Esophagus muscularis mucosa (tissue), 4 donors: ENCODE data around the gene ADCK1. TPM values are rescaled to one million over a fixed set of nuclear protein-coding genes. Genes with fewer than 3 reads are reported as not detected.

ENCODE experiments used
- DNase-seq: peaks from one replicate; pipeline ENCODE4 v3.0.0-alpha.2; 2017; ENCODE audit errors: extremely low spot score
- H3K27ac ChIP-seq, 4 donors: fragments of 200-600 bp; sonication (generic); replicated peaks in 1 of 4; 1 replicate in 3 of 4; 2 replicates in 1 of 4; pipeline ENCODE4 v1.5.1; 2016 to 2019; ENCODE audit warnings: mild to moderate bottlenecking in 1 of 4
- H3K27me3 ChIP-seq, 4 donors: fragments of 200-600 bp; sonication (generic); one replicate each; pipeline versions ENCODE4 v1.5.1 to v1.6.0; 2016 to 2019
- H3K36me3 ChIP-seq, 4 donors: fragments of 200-600 bp; sonication (generic); one replicate each; pipeline ENCODE4 v1.5.1; 2016 to 2019
- H3K4me1 ChIP-seq, 4 donors: fragments of 200-600 bp; sonication (generic); one replicate each; pipeline ENCODE4 v1.5.1; 2016 to 2019
- H3K4me3 ChIP-seq, 4 donors: fragments of 200-600 bp; sonication (generic); 1 replicate in 2 of 4; 2 replicates in 2 of 4; pipeline ENCODE4 v1.5.1; 2016 to 2019; ENCODE audit warnings: mild to moderate bottlenecking in 4 of 4, moderate library complexity in 1 of 4
- H3K9me3 ChIP-seq, 4 donors: fragments of 200-600 bp; sonication (generic); 1 replicate in 3 of 4; 2 replicates in 1 of 4; pipeline ENCODE4 v1.5.1; 2016 to 2019
- EP300 ChIP-seq: sonication (generic); formaldehyde crosslinking; IDR thresholded peaks from one replicate; pipeline ENCODE4 v1.6.1; 2017; ENCODE audit warnings: antibody characterized with exemption
- POLR2A ChIP-seq: fragments of 450-650 bp; IDR thresholded peaks from one replicate; pipeline ENCODE4 v1.6.1; 2017; ENCODE audit warnings: antibody characterized with exemption, moderate library complexity, mild to moderate bottlenecking, low read depth
- POLR2AphosphoS5 ChIP-seq, 2 donors: sonication (generic); formaldehyde crosslinking; IDR thresholded peaks; one replicate each; pipeline ENCODE4 v1.6.1; 2017; ENCODE audit warnings: antibody characterized with exemption in 2 of 2
- WGBS: methylation state at CpG from one replicate; pipeline ENCODE4 v1.1.5; 2018; 5-methylcytosine and 5-hydroxymethylcytosine counted together
- intact Hi-C: fragments of 100-400 bp; cut with DNase I; formaldehyde crosslinking; loops from one replicate; pipeline ENCODE4 v1.15.1; 2023
- total RNA-seq, 4 donors: library from RNA; depleted of rRNA; stranded (reverse); fragments of >200 nt; gene quantifications; one replicate each; pipeline versions ENCODE4 v1.1.0 to v1.2.1, GENCODE V29; 2016
- TF ChIP-seq, protein P1 (sequence below), 3 experiments: fragments of 200-600 bp in 2 of 3; fragments of 450-650 bp in 1 of 3; sonication (generic) in 2 of 3; IDR thresholded peaks; one replicate each; pipeline ENCODE4 v1.5.1; 2017 to 2019; ENCODE audit warnings: antibody characterized with exemption in 3 of 3, mild to moderate bottlenecking in 2 of 3, moderate library complexity in 1 of 3

ADCK1 gene
- total RNA-seq, 4 donors from 2014 or later, result 5.0 to 7.2 (median 5.7) TPM

DNA sequence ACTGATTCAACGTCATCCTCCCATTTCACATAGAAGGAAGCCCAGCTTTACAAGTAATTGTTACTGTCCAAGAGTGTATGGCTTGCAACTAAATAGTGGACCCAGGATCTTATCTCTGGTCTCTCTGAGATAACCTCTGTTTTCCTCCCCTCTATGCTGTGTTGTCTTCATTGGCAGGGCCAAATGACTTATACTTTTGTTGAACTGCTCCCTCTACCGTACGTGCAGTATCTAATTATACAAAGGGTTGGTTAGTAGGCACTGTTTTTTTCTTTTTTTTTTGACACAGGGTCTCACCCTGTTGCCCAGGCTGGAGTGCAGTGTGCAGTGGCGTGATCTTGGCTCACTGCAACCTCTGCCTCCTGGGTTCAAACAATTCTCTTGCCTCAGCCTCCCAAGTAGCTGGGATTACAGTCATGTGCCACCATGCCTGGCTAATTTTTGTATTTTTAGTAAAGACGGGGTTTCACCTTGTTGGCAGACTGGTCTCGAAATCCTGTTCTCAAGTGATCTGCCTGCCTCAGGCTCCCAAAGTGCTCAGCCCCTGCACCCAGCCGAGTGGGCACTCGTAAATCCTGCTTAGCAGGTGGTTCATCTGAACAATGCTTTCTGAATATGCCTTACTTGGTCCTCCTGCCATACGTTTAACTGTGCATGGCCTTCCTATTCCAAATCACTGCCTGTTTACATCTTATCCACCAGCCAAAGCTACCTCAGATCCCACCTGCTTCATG lies 162.1 kb downstream of the ADCK1 start:
- no peaks in the 10 kb centered on the region for H3K9me3 ChIP-seq
- DNase-seq, result no peak
- H3K4me1 ChIP-seq, result peaks cover 0 to 7% (median 6%) of the 10 kb centered on the region in 4 donors
- no peaks in the 10 kb centered on the region for H3K36me3 ChIP-seq
- no peak overlapping the region for H3K4me3 ChIP-seq
- H3K27ac ChIP-seq, result no peak overlapping the region
- 80% methylated on average over 9 of the region's 9 CpGs for WGBS
- intact Hi-C loops, result no loop called here
- TF ChIP-seq POLR2AphosphoS5 (IDR thresholded peaks at IDR 0.05) (no peak), POLR2A (no peak), EP300 (no peak)
- TF ChIP-seq, protein P1, sequence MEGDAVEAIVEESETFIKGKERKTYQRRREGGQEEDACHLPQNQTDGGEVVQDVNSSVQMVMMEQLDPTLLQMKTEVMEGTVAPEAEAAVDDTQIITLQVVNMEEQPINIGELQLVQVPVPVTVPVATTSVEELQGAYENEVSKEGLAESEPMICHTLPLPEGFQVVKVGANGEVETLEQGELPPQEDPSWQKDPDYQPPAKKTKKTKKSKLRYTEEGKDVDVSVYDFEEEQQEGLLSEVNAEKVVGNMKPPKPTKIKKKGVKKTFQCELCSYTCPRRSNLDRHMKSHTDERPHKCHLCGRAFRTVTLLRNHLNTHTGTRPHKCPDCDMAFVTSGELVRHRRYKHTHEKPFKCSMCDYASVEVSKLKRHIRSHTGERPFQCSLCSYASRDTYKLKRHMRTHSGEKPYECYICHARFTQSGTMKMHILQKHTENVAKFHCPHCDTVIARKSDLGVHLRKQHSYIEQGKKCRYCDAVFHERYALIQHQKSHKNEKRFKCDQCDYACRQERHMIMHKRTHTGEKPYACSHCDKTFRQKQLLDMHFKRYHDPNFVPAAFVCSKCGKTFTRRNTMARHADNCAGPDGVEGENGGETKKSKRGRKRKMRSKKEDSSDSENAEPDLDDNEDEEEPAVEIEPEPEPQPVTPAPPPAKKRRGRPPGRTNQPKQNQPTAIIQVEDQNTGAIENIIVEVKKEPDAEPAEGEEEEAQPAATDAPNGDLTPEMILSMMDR (IDR thresholded peaks at IDR 0.05), result no peak
- H3K27me3 ChIP-seq, result peaks cover 0 to 31% (median 5%) of the 10 kb centered on the region in 4 donors

DNA sequence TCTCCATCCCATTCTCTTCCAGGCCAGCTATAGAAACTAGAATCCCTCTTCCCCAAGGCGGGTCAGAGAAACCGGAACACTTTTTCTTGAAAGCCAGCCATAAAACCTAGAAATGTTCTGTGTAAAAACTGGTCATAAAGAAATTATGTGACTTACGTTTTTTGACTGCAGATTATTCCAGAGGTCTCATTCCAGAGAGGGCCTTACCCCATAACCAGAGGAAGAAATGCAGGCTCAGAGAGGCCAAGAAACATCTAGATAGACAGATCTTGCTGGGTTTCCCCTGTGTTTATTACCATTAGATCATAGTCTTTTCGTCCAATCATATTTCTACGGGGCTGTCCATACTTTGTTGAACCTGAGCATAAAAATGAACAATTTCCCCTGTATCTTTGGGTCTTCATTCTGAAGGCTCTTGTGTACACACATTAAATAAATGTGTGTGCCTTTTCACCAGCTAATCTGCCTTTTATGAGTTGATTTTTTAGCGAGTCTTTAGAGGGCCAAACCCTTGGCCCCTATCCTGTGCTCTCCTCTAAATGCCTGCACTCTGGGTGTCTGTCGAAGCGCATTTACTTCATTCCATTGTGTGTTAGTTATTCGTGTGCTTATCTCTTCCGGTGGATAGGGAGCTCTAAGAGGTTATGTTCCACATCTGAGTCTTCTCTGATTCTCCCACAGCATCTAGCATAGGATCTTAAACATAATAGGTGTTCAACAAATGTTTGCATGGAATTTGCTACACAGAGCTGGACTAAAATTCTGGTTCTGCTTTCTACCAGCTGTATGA lies 163.0 kb downstream of the ADCK1 start:
- H3K36me3 ChIP-seq, result no peaks in the 10 kb centered on the region
- no peak overlapping the region for H3K4me3 ChIP-seq
- TF ChIP-seq POLR2AphosphoS5 (IDR thresholded peaks at IDR 0.05) (no peak), POLR2A (no peak), EP300 (no peak)
- TF ChIP-seq, protein P1 (IDR thresholded peaks at IDR 0.05), result no peak
- peaks cover 0 to 39% (median 5%) of the 10 kb centered on the region in 4 donors for H3K27me3 ChIP-seq
- DNase-seq, result no peak
- H3K4me1 ChIP-seq, result peaks cover 0 to 7% (median 6%) of the 10 kb centered on the region in 4 donors
- no peaks in the 10 kb centered on the region for H3K9me3 ChIP-seq
- H3K27ac ChIP-seq, result no peak overlapping the region
- WGBS, result 85% methylated on average over 10 of the region's 10 CpGs
- intact Hi-C loops, result no loop called here

DNA sequence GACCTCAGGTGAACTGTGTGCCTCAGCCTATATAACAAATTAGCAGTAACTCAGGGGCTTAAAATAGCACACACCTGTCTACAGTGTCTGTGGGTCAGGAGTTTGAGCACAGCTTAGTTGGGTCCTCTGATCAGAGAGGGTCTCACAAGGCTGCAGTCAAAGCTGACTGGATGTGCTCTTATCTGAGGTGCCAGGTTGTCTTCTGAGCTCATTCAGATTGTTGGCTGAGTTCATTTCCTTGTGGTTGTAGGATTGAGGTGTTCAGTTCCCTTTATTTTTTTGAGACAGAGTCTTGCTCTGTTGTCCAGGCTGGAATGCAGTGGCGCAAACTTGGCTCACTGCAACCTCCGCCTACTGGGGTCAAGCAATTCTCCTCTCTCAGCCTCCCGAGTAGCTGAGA lies 164.7 kb downstream of the ADCK1 start:
- Histone ChIP-seq H3K4me1 (peaks cover 0 to 7% (median 6%) of the 10 kb centered on the region in 4 donors), H3K27ac (no peak overlapping the region), H3K36me3 (no peaks in the 10 kb centered on the region), H3K4me3 (no peak overlapping the region), H3K27me3 (peaks cover 0 to 45% (median 5%) of the 10 kb centered on the region in 4 donors), H3K9me3 (no peaks in the 10 kb centered on the region)
- intact Hi-C loops, result no loop called here
- TF ChIP-seq, protein P1 (IDR thresholded peaks at IDR 0.05), result no peak
- no peak for TF ChIP-seq POLR2AphosphoS5 (IDR thresholded peaks at IDR 0.05)
- TF ChIP-seq EP300, result no peak
- no peak for TF ChIP-seq POLR2A
- no peak for DNase-seq
- 91% methylated on average over 3 of the region's 3 CpGs for WGBS

DNA sequence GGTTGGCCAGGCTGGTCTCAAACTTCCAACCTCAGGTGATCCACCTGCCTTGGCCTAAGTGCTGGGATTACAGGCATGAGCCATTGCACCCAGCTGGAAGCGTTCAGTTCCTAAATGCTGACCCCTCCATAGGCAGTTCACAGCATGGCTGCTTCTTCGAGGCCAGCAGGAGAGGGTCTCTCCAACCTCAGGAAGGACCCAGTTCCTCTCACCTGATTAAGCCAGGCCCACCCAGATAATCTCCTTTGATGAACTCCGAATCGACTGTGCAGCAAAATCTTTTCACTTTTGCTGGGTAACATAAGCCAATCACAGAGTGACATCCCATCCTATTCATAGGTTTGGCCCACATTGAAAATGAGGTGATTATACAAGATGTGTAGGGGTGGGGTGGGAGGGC lies 165.1 kb downstream of the ADCK1 start:
- H3K4me3 ChIP-seq, result no peak overlapping the region
- intact Hi-C loops, result no loop called here

More for the DNA sequence above, 165.1 kb downstream of the ADCK1 start:
- 95% methylated on average over 4 of the region's 4 CpGs for WGBS
- no peak overlapping the region for H3K27ac ChIP-seq
- TF ChIP-seq EP300, result no peak
- TF ChIP-seq POLR2AphosphoS5 (IDR thresholded peaks at IDR 0.05), result no peak
- TF ChIP-seq, protein P1 (IDR thresholded peaks at IDR 0.05), result no peak
- TF ChIP-seq POLR2A, result no peak
- peaks cover 0 to 7% (median 6%) of the 10 kb centered on the region in 4 donors for H3K4me1 ChIP-seq
- DNase-seq, result no peak
- no peaks in the 10 kb centered on the region for H3K36me3 ChIP-seq
- peaks cover 0 to 45% (median 5%) of the 10 kb centered on the region in 4 donors for H3K27me3 ChIP-seq
- no peaks in the 10 kb centered on the region for H3K9me3 ChIP-seq
